Stimulated activated naive CD8-positive, alpha-beta T cell treated with anti-CD3 and anti-CD28 coated beads, Interleukin-15, amount 100 ng/mL, for 72 hours (primary cell): Measurements from ENCODE around the gene IFNA10.
"Not testable (repeated sequence)": the region's sequence is repeated elsewhere in the genome, so short reads cannot be mapped to it uniquely, and the experiment has no call there.

Experiments used
- ATAC-seq: fragments of 150-1000 bp; cut with Tn5 transposase; 2 replicates; pipeline ENCODE4 v1.10.0; 2021; ENCODE audit warnings: mild to moderate bottlenecking, moderate library complexity
- DNase-seq, 2 donors: peaks; one replicate each; pipeline ENCODE4 v3.0.0; 2021 to 2022
- H3K27ac Mint-ChIP-seq, 2 donors: one replicate each; pipeline ENCODE4 v1.8.0; 2022; ENCODE audit warnings: mild to moderate bottlenecking in 2 of 2, mixed read lengths in 2 of 2, moderate library complexity in 2 of 2
- H3K27me3 Mint-ChIP-seq: one replicate; pipeline ENCODE4 v1.8.0; 2022; ENCODE audit warnings: mixed read lengths
- H3K4me1 Mint-ChIP-seq: one replicate; pipeline ENCODE4 v1.8.0; 2022; ENCODE audit warnings: mild to moderate bottlenecking, mixed read lengths
- H3K4me3 Mint-ChIP-seq, 2 donors: one replicate each; pipeline ENCODE4 v1.8.0; 2022; ENCODE audit warnings: mild to moderate bottlenecking in 2 of 2, mixed read lengths in 2 of 2, moderate library complexity in 1 of 2
- H3K9me3 Mint-ChIP-seq, 2 donors: one replicate each; pipeline ENCODE4 v1.8.0; 2022; ENCODE audit warnings: mixed read lengths in 2 of 2

Gene IFNA10

GRCh38 chr9:21212160-21212559 lies 5.2 kb upstream of the IFNA10 start:
- ATAC-seq: peak; percentile 18
- not testable (repeated sequence) for H3K27me3 Mint-ChIP-seq, H3K27ac Mint-ChIP-seq, H3K4me3 Mint-ChIP-seq, H3K4me1 Mint-ChIP-seq, H3K9me3 Mint-ChIP-seq, DNase-seq

- not testable (repeated sequence) for H3K27me3 Mint-ChIP-seq, H3K9me3 Mint-ChIP-seq, H3K27ac Mint-ChIP-seq, DNase-seq, H3K4me3 Mint-ChIP-seq, H3K4me1 Mint-ChIP-seq, ATAC-seq
Measured at GRCh38 chr9:21210782-21211181, 3.8 kb upstream of the IFNA10 start.

- no peaks in the 10 kb centered on the region for H3K9me3 Mint-ChIP-seq
- DNase-seq: no peak
- peaks cover 2% of the 10 kb centered on the region for H3K27me3 Mint-ChIP-seq
- H3K27ac Mint-ChIP-seq: no peak overlapping the region
- H3K4me1 Mint-ChIP-seq: peaks cover 6% of the 10 kb centered on the region
- H3K4me3 Mint-ChIP-seq: no peak overlapping the region
- ATAC-seq: no peak
Measured at GRCh38 chr9:21210311-21210710, 3.4 kb upstream of the IFNA10 start.

GRCh38 chr9:21205204-21205603 lies 1.7 kb downstream of the IFNA10 start:
- ATAC-seq: no peak

GRCh38 chr9:21202105-21202504 lies 4.8 kb downstream of the IFNA10 start, which contains the start of gene IFNA7:
Gene IFNA7 (minus strand): TSS chr9:21202205. CDS start chr9:21202165, 40 bp downstream.
- not testable (repeated sequence) for H3K9me3 Mint-ChIP-seq, H3K27ac Mint-ChIP-seq, H3K4me1 Mint-ChIP-seq, ATAC-seq, DNase-seq, H3K4me3 Mint-ChIP-seq, H3K27me3 Mint-ChIP-seq

More at GRCh38 chr9:21205204-21205603, 1.7 kb downstream of the IFNA10 start:
- no peak for DNase-seq
- H3K4me3 Mint-ChIP-seq: no peak overlapping the region
- peaks cover 7% of the 10 kb centered on the region for H3K27me3 Mint-ChIP-seq
- peaks cover 5% of the 10 kb centered on the region for H3K4me1 Mint-ChIP-seq
- H3K9me3 Mint-ChIP-seq: no peaks in the 10 kb centered on the region
- no peak overlapping the region for H3K27ac Mint-ChIP-seq

- not testable (repeated sequence) for H3K27me3 Mint-ChIP-seq, H3K27ac Mint-ChIP-seq, H3K4me1 Mint-ChIP-seq, H3K9me3 Mint-ChIP-seq
- ATAC-seq: peak; percentile 87
- peak; percentile 47 to 56 for DNase-seq
- peak overlapping the region; percentile 22 to 53 for H3K4me3 Mint-ChIP-seq
Measured at GRCh38 chr9:21194867-21195776, 11.8 kb downstream of the IFNA10 start.

GRCh38 chr9:21187487-21187886 lies 19.5 kb downstream of the IFNA10 start, which contains the start of gene IFNA4:
Gene IFNA4 (minus strand): TSS chr9:21187587. CDS start chr9:21187531, 56 bp downstream.
- H3K27ac Mint-ChIP-seq, H3K9me3 Mint-ChIP-seq, H3K4me1 Mint-ChIP-seq, H3K4me3 Mint-ChIP-seq, DNase-seq, H3K27me3 Mint-ChIP-seq, ATAC-seq: not testable (repeated sequence)

GRCh38 chr9:21182810-21183736 lies 23.9 kb downstream of the IFNA10 start:
- DNase-seq: peak; percentile 22 to 25
- H3K9me3 Mint-ChIP-seq, H3K4me1 Mint-ChIP-seq, H3K4me3 Mint-ChIP-seq, H3K27me3 Mint-ChIP-seq: not testable (repeated sequence)
- H3K27ac Mint-ChIP-seq: peak overlapping the region in 1 of 2 donors; percentile 81
- peak; percentile 87 for ATAC-seq

GRCh38 chr9:21174671-21175070 lies 32.3 kb downstream of the IFNA10 start:
- DNase-seq: no peak
- H3K27ac Mint-ChIP-seq: no peak overlapping the region
- H3K27me3 Mint-ChIP-seq: no peaks in the 10 kb centered on the region
- H3K4me1 Mint-ChIP-seq: no peaks in the 10 kb centered on the region
- no peak for ATAC-seq
- no peak overlapping the region for H3K4me3 Mint-ChIP-seq
- H3K9me3 Mint-ChIP-seq: no peaks in the 10 kb centered on the region

- Mint-ChIP-seq H3K4me3 (no peak overlapping the region), H3K27ac (no peak overlapping the region), H3K4me1 (no peaks in the 10 kb centered on the region), H3K9me3 (no peaks in the 10 kb centered on the region), H3K27me3 (no peaks in the 10 kb centered on the region)
- DNase-seq: no peak
- ATAC-seq: no peak
Measured at GRCh38 chr9:21172156-21172555, 34.8 kb downstream of the IFNA10 start.

- no peak overlapping the region for H3K27ac Mint-ChIP-seq
- no peaks in the 10 kb centered on the region for H3K27me3 Mint-ChIP-seq
- H3K4me3 Mint-ChIP-seq: no peak overlapping the region
- no peak for ATAC-seq
- DNase-seq: no peak
- H3K4me1 Mint-ChIP-seq: no peaks in the 10 kb centered on the region
- H3K9me3 Mint-ChIP-seq: no peaks in the 10 kb centered on the region
Measured at GRCh38 chr9:21171351-21171750, 35.6 kb downstream of the IFNA10 start.

GRCh38 chr9:21166560-21166959 lies 40.4 kb downstream of the IFNA10 start, which contains the start of gene IFNA21:
Gene IFNA21 (minus strand): TSS chr9:21166660. CDS start chr9:21166612, 48 bp downstream.
- not testable (repeated sequence) for H3K27ac Mint-ChIP-seq, H3K9me3 Mint-ChIP-seq, ATAC-seq, DNase-seq, H3K4me1 Mint-ChIP-seq, H3K4me3 Mint-ChIP-seq, H3K27me3 Mint-ChIP-seq

GRCh38 chr9:21165516-21165915 lies 41.4 kb downstream of the IFNA10 start:
- no peaks in the 10 kb centered on the region for H3K27me3 Mint-ChIP-seq
- no peaks in the 10 kb centered on the region for H3K9me3 Mint-ChIP-seq
- H3K4me1 Mint-ChIP-seq: peaks cover 7% of the 10 kb centered on the region
- ATAC-seq (no peak), DNase-seq (no peak)
- no peak overlapping the region for H3K27ac Mint-ChIP-seq
- H3K4me3 Mint-ChIP-seq: no peak overlapping the region

GRCh38 chr9:21160178-21160577 lies 46.8 kb downstream of the IFNA10 start:
- Mint-ChIP-seq H3K4me3 (peak overlapping the region in 1 of 2 donors; percentile 38), H3K27ac (no peak overlapping the region), H3K9me3 (peaks cover 0 to 10% of the 10 kb centered on the region in 2 donors), H3K27me3 (no peaks in the 10 kb centered on the region), H3K4me1 (peaks cover 15% of the 10 kb centered on the region)
- DNase-seq: peak in 1 of 2 donors; percentile 29
- peak; percentile 89 for ATAC-seq
